Neuronal stem cell (in vitro differentiated cells): ENCODE data around the gene INKA2.

Experiments
- DNase-seq: peaks from one replicate; pipeline ENCODE4 v3.0.0-alpha.2; 2013; ENCODE audit warnings: low spot score
- H2AFZ ChIP-seq: one replicate; pipeline ENCODE4 v1.6.1; 2013; ENCODE audit warnings: mild to moderate bottlenecking, low read length, inconsistent platforms
- H2AK5ac ChIP-seq: 2 replicates; pipeline ENCODE4 v1.6.1; 2013; ENCODE audit warnings: low read depth, mild to moderate bottlenecking, inconsistent platforms, low read length, moderate library complexity, mixed read lengths
- H2BK120ac ChIP-seq: 2 replicates; pipeline ENCODE4 v1.6.1; 2013; ENCODE audit warnings: low read depth, mild to moderate bottlenecking, inconsistent platforms, low read length, moderate library complexity, mixed read lengths
- H2BK12ac ChIP-seq: one replicate; pipeline ENCODE4 v1.6.1; 2013; ENCODE audit warnings: low read length, inconsistent platforms
- H2BK15ac ChIP-seq: 2 replicates; pipeline ENCODE4 v1.6.1; 2013; ENCODE audit warnings: mild to moderate bottlenecking, low read length, inconsistent platforms, mixed read lengths
- H2BK5ac ChIP-seq: one replicate; pipeline ENCODE4 v1.6.1; 2013; ENCODE audit warnings: inconsistent platforms, mild to moderate bottlenecking, low read length, moderate library complexity
- H3K14ac ChIP-seq: one replicate; pipeline ENCODE4 v1.6.1; 2013; ENCODE audit warnings: low read length, inconsistent platforms
- H3K18ac ChIP-seq: 2 replicates; pipeline ENCODE4 v1.6.1; 2013; ENCODE audit warnings: low read length, inconsistent platforms
- H3K23ac ChIP-seq: 2 replicates; pipeline ENCODE4 v1.6.1; 2013; ENCODE audit warnings: low read depth, mild to moderate bottlenecking, mixed read lengths, low read length, inconsistent platforms; ENCODE audit not compliant: poor library complexity
- H3K27ac ChIP-seq: replicated peaks from 3 replicates; pipeline ENCODE4 v1.5.1; 2013; ENCODE audit warnings: low read length, inconsistent platforms
- H3K27me3 ChIP-seq, 3 experiments: 2 replicates each; pipeline ENCODE4 v1.6.1; 2013; ENCODE audit warnings: low read length in 3 of 3, mild to moderate bottlenecking in 2 of 3, inconsistent platforms in 1 of 3, low read depth in 1 of 3, mixed read lengths in 1 of 3, moderate library complexity in 1 of 3; ENCODE audit not compliant: control insufficient read depth in 3 of 3, insufficient read depth in 3 of 3
- H3K36me3 ChIP-seq, 2 donors: replicated peaks in 1 of 2; 2 replicates each; pipeline ENCODE4 v1.6.1; 2013; ENCODE audit warnings: low read length in 2 of 2; ENCODE audit not compliant: control insufficient read depth in 2 of 2, insufficient read depth in 2 of 2
- H3K4ac ChIP-seq: 2 replicates; pipeline ENCODE4 v1.6.1; 2013; ENCODE audit warnings: inconsistent platforms, mild to moderate bottlenecking, low read length, moderate library complexity
- H3K4me1 ChIP-seq, 2 donors: 1 replicate in 1 of 2; 2 replicates in 1 of 2; pipeline ENCODE4 v1.6.1; 2013; ENCODE audit warnings: low read length in 2 of 2, low read depth in 1 of 2; ENCODE audit not compliant: control insufficient read depth in 2 of 2, insufficient read depth in 1 of 2
- H3K4me2 ChIP-seq: one replicate; pipeline ENCODE4 v1.6.1; 2013; ENCODE audit warnings: mild to moderate bottlenecking, low read length, inconsistent platforms; ENCODE audit not compliant: insufficient read depth, poor library complexity, severe bottlenecking
- H3K4me3 ChIP-seq, 2 donors: 2 replicates each; pipeline ENCODE4 v1.5.1; 2013; ENCODE audit warnings: low read length in 2 of 2, mild to moderate bottlenecking in 2 of 2, inconsistent platforms in 1 of 2, moderate library complexity in 1 of 2
- H3K79me1 ChIP-seq: one replicate; pipeline ENCODE4 v1.6.1; 2013; ENCODE audit warnings: low read depth, mild to moderate bottlenecking, inconsistent platforms, low read length, moderate library complexity
- H3K9ac ChIP-seq: one replicate; pipeline ENCODE4 v1.6.1; 2013; ENCODE audit warnings: mild to moderate bottlenecking, low read depth, low read length, inconsistent platforms; ENCODE audit not compliant: poor library complexity
- H3K9me3 ChIP-seq, 2 donors: replicated peaks in 1 of 2; 2 replicates each; pipeline versions ENCODE3 to v1.6.1; 2013; ENCODE audit warnings: low read length in 2 of 2, mild to moderate bottlenecking in 2 of 2, inconsistent platforms in 1 of 2, low read depth in 1 of 2, mixed read lengths in 1 of 2, moderate library complexity in 1 of 2; ENCODE audit not compliant: control insufficient read depth in 2 of 2, insufficient read depth in 1 of 2
- H4K8ac ChIP-seq: one replicate; pipeline ENCODE4 v1.6.1; 2013; ENCODE audit warnings: low read depth, mild to moderate bottlenecking, inconsistent platforms, low read length, moderate library complexity
- H4K91ac ChIP-seq: one replicate; pipeline ENCODE4 v1.6.1; 2013; ENCODE audit warnings: low read length, low read depth, mild to moderate bottlenecking, inconsistent platforms; ENCODE audit not compliant: poor library complexity
- WGBS, 2 donors: extraction: QIAGEN DNeasy Blood & Tissue Kit; methylation state at CpG; one replicate each; pipeline ENCODE4 v1.1.7; 2013; ENCODE audit warnings: missing lambda C conversion rate in 2 of 2, mixed read lengths in 1 of 2; ENCODE audit not compliant: insufficient read length in 2 of 2, insufficient replicate concordance in 1 of 2; ENCODE audit errors: extremely low coverage in 2 of 2; 5-methylcytosine and 5-hydroxymethylcytosine counted together

INKA2 gene

GRCh38 chr1:111717450-111717849, 21.7 kb downstream of the INKA2 start:
- no peaks in the 10 kb centered on the region for H3K9me3 ChIP-seq
- H3K4me1 ChIP-seq: no peaks in the 10 kb centered on the region
- no peak overlapping the region for H4K91ac ChIP-seq
- no peak overlapping the region for H2AK5ac ChIP-seq
- no peak overlapping the region for H3K27ac ChIP-seq
- H3K4ac ChIP-seq: no peak overlapping the region
- no CpG with 5 or more reads among the region's 2 CpGs for WGBS, 2 donors
- H2AFZ ChIP-seq: no peak overlapping the region
- H3K23ac ChIP-seq: no peak overlapping the region
- DNase-seq: no peak
- no peak overlapping the region for H3K4me3 ChIP-seq
- no peak overlapping the region for H3K14ac ChIP-seq
- no peak overlapping the region for H3K9ac ChIP-seq
- H3K79me1 ChIP-seq: no peaks in the 10 kb centered on the region
- no peak overlapping the region for H2BK12ac ChIP-seq
- no peak overlapping the region for H4K8ac ChIP-seq
- no peak overlapping the region for H3K4me2 ChIP-seq
- no peak overlapping the region for H2BK15ac ChIP-seq
- no peak overlapping the region for H3K18ac ChIP-seq
- no peak overlapping the region for H2BK5ac ChIP-seq
- peaks cover 0 to under 1% of the 10 kb centered on the region in 2 donors for H3K36me3 ChIP-seq
- no peaks in the 10 kb centered on the region for H3K27me3 ChIP-seq
- no peak overlapping the region for H2BK120ac ChIP-seq

DNA sequence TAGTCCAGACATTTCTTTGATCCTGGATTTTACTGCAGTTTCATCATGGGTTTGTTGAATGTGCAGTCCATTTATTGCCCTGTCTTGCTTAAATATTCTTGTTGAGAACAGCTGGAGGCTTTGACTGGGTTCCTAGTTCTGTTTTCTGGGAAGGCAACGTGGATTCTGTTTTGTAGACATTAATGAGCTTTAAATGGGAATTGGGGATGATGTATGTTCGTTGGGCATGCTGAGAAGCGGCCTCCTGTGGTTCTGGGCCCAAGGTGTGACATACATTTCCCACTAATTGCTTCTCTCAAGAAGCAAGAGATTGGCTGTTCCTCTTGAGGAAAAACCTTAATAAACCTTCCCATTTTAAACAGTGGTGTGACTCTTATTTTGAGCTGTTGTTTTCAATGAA, 22.9 kb downstream of the INKA2 start:
- no peak overlapping the region for H2BK120ac ChIP-seq
- no peaks in the 10 kb centered on the region for H3K9me3 ChIP-seq
- H4K91ac ChIP-seq: no peak overlapping the region
- peaks cover 0 to 11% of the 10 kb centered on the region in 2 donors for H3K36me3 ChIP-seq
- no peak overlapping the region for H2BK5ac ChIP-seq
- no peak overlapping the region for H2AK5ac ChIP-seq
- H4K8ac ChIP-seq: no peak overlapping the region
- no peak overlapping the region for H3K9ac ChIP-seq
- no peaks in the 10 kb centered on the region for H3K79me1 ChIP-seq
- H3K4me3 ChIP-seq: no peak overlapping the region
- no peak overlapping the region for H3K4ac ChIP-seq
- no peak overlapping the region for H2BK12ac ChIP-seq
- no peak overlapping the region for H3K4me2 ChIP-seq
- no peak for DNase-seq
- no peak overlapping the region for H3K23ac ChIP-seq
- no peaks in the 10 kb centered on the region for H3K27me3 ChIP-seq
- WGBS, 2 donors: no CpG with 5 or more reads among the region's 3 CpGs
- H3K27ac ChIP-seq: no peak overlapping the region
- no peaks in the 10 kb centered on the region for H3K4me1 ChIP-seq
- no peak overlapping the region for H3K14ac ChIP-seq
- H2BK15ac ChIP-seq: no peak overlapping the region
- no peak overlapping the region for H2AFZ ChIP-seq
- no peak overlapping the region for H3K18ac ChIP-seq

- no CpG with 5 or more reads among the region's 1 CpG for WGBS, 2 donors
- Histone ChIP-seq H3K18ac (no peak overlapping the region), H3K27me3 (no peaks in the 10 kb centered on the region), H3K14ac (no peak overlapping the region), H3K23ac (no peak overlapping the region), H2AK5ac (no peak overlapping the region), H2AFZ (no peak overlapping the region), H3K9ac (no peak overlapping the region), H3K4me2 (no peak overlapping the region), H2BK12ac (no peak overlapping the region), H2BK15ac (no peak overlapping the region), H3K36me3 (peaks cover 2 to 61% of the 10 kb centered on the region in 2 donors), H2BK120ac (no peak overlapping the region), H3K4me1 (no peaks in the 10 kb centered on the region), H3K4ac (no peak overlapping the region), H3K27ac (no peak overlapping the region), H4K91ac (no peak overlapping the region), H2BK5ac (no peak overlapping the region), H4K8ac (no peak overlapping the region), H3K4me3 (no peak overlapping the region), H3K79me1 (no peaks in the 10 kb centered on the region), H3K9me3 (no peaks in the 10 kb centered on the region)
- DNase-seq: no peak
Observed at GRCh38 chr1:111709986-111710385, 29.2 kb downstream of the INKA2 start.

DNA sequence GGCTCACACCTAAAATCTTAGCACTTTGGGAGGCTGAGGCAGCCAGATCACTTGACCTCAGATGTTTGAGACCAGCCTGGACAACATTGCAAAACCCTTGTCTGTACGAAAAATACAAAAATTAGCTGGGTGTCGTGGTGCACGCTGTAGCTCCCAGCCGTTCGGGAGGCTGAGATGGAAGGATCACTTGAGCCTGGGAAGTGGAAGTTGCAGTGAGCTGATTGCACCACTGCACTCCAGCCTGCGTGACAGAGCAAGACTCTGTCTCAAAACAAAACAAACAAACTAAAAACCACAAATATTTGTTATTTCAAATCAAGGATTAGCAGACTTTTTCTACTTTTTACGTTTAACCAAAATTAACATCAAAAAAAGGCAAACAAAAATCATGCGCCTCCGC, 31.3 kb downstream of the INKA2 start:
- Histone ChIP-seq H3K4ac (no peak overlapping the region), H2AFZ (no peak overlapping the region), H3K4me2 (no peak overlapping the region), H3K18ac (no peak overlapping the region), H3K27ac (no peak overlapping the region), H3K9me3 (no peaks in the 10 kb centered on the region), H4K91ac (no peak overlapping the region), H3K14ac (no peak overlapping the region), H3K79me1 (no peaks in the 10 kb centered on the region), H3K4me1 (no peaks in the 10 kb centered on the region), H4K8ac (no peak overlapping the region), H3K4me3 (no peak overlapping the region), H3K23ac (no peak overlapping the region), H2BK12ac (no peak overlapping the region), H3K36me3 (peaks cover 6 to 82% of the 10 kb centered on the region in 2 donors), H3K9ac (no peak overlapping the region), H3K27me3 (no peaks in the 10 kb centered on the region), H2BK15ac (no peak overlapping the region), H2BK120ac (no peak overlapping the region), H2AK5ac (no peak overlapping the region), H2BK5ac (no peak overlapping the region)
- WGBS, 2 donors: no CpG with 5 or more reads among the region's 9 CpGs
- no peak for DNase-seq
